Measurements from ENCODE around the gene MGAT5.

Gene MGAT5

GRCh38 chr2:134416018-134416417 lies 162.1 kb downstream of the MGAT5 start:
- DNase-seq (ENCODE audit: low read depth in 1 of 2, low spot score in 1 of 2), result no peak

GRCh38 chr2:134416637-134417036 lies 162.8 kb downstream of the MGAT5 start:
- DNase-seq (ENCODE audit: low read depth in 1 of 2, low spot score in 1 of 2), result no peak

- DNase-seq (ENCODE audit: low read depth in 1 of 2, low spot score in 1 of 2), result no peak
These were observed 164.2 kb downstream of the MGAT5 start for GRCh38 chr2:134417968-134418582.

GRCh38 chr2:134420259-134420658 lies 166.4 kb downstream of the MGAT5 start:
- no peak for DNase-seq (ENCODE audit: low read depth in 1 of 2, low spot score in 1 of 2)

- DNase-seq (ENCODE audit: low read depth in 1 of 2, low spot score in 1 of 2), result no peak
These were observed 167.0 kb downstream of the MGAT5 start for GRCh38 chr2:134420920-134421319.

- no peak for DNase-seq (ENCODE audit: low read depth in 1 of 2, low spot score in 1 of 2)
These were observed 167.9 kb downstream of the MGAT5 start for GRCh38 chr2:134421556-134422328.

- DNase-seq (ENCODE audit: low read depth in 1 of 2, low spot score in 1 of 2), result no peak
These were observed 172.0 kb downstream of the MGAT5 start for GRCh38 chr2:134425724-134426496.

GRCh38 chr2:134426721-134427120 lies 172.8 kb downstream of the MGAT5 start:
- no peak for DNase-seq (ENCODE audit: low read depth in 1 of 2, low spot score in 1 of 2)

- DNase-seq (ENCODE audit: low read depth in 1 of 2, low spot score in 1 of 2), result no peak
These were observed 176.0 kb downstream of the MGAT5 start for GRCh38 chr2:134429886-134430285.

GRCh38 chr2:134431838-134432434 lies 178.1 kb downstream of the MGAT5 start:
- DNase-seq (ENCODE audit: low read depth in 1 of 2, low spot score in 1 of 2), result no peak

GRCh38 chr2:134432435-134432883 lies 178.6 kb downstream of the MGAT5 start:
- no peak for DNase-seq (ENCODE audit: low read depth in 1 of 2, low spot score in 1 of 2)

GRCh38 chr2:134433469-134433868 lies 179.6 kb downstream of the MGAT5 start:
- no peak for DNase-seq (ENCODE audit: low read depth in 1 of 2, low spot score in 1 of 2)

GRCh38 chr2:134433979-134434378 lies 180.1 kb downstream of the MGAT5 start:
- no peak for DNase-seq (ENCODE audit: low read depth in 1 of 2, low spot score in 1 of 2)

GRCh38 chr2:134435505-134435904 lies 181.6 kb downstream of the MGAT5 start:
- no peak for DNase-seq (ENCODE audit: low read depth in 1 of 2, low spot score in 1 of 2)

- DNase-seq (ENCODE audit: low read depth in 1 of 2, low spot score in 1 of 2), result no peak
These were observed 182.1 kb downstream of the MGAT5 start for GRCh38 chr2:134435936-134436335.

- no peak for DNase-seq (ENCODE audit: low read depth in 1 of 2, low spot score in 1 of 2)
These were observed 182.8 kb downstream of the MGAT5 start for GRCh38 chr2:134436706-134437105.

GRCh38 chr2:134438371-134438770 lies 184.5 kb downstream of the MGAT5 start:
- DNase-seq (ENCODE audit: low read depth in 1 of 2, low spot score in 1 of 2), result no peak

- no peak for DNase-seq (ENCODE audit: low read depth in 1 of 2, low spot score in 1 of 2)
These were observed 186.6 kb downstream of the MGAT5 start for GRCh38 chr2:134440336-134440909.

- DNase-seq (ENCODE audit: low read depth in 1 of 2, low spot score in 1 of 2), result no peak
These were observed 187.4 kb downstream of the MGAT5 start for GRCh38 chr2:134441153-134441863.

- no peak for DNase-seq (ENCODE audit: low read depth in 1 of 2, low spot score in 1 of 2)
These were observed 190.1 kb downstream of the MGAT5 start for GRCh38 chr2:134443814-134444480.

Measured in activated CD4-positive, alpha-beta T cell treated with anti-CD3 and anti-CD28 coated beads, Interleukin-2, amount 50 U/mL, for 24 hours (primary cell).